A549 treated with GW870086 at 1 μM for 4 hours (cell line): ENCODE results near the gene RIMKLB. TPM values are rescaled to one million over a fixed set of nuclear protein-coding genes. Genes with fewer than 3 reads are reported as not detected.

Source experiments
- total RNA-seq: library from RNA; stranded (reverse); fragments of 200-300 nt; extraction: Qiagen RNA extraction; gene quantifications from 5 replicates; pipeline ENCODE4 v1.2.3, GENCODE V29; 2022; ENCODE audit warnings: low read depth

RIMKLB gene
- 13.7 to 19.2 TPM (median 17.4 TPM) in 5 replicates for total RNA-seq

DNA sequence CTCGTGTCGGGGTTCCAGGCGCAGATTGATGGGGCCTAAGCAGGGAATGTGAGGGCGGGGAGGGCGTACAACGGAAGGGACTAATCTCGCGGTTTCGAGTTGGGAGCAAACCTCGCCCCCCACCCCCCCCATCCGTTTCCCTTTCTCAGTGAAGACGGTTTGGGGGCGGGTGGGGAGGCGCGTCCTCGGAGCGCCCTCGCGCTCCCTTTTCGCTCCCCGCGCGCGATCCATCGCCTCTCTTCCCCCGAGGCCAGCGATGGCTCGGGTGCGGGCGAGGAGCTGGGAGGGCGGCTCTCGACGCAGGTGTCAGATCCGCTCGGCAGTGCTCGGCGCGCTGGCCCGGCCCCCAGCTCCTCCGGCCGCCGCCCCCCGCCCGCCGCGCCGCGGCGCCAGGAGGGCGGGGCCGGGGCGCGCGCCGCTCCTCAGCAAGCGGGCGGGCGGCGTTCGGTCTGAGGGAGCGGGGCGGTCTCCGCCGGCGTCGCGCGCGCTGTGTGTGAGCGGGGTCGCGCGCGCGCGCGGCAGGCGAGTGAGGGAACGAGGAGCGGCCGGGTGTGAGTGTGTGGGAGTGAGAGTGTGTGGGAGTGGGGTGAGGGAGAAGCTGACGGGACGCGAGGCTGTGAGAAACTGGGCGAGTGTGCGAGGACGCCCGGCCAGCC is at the start of gene RIMKLB:
Gene RIMKLB, plus strand, starts transcription at position 516 of the 656 bp plus-strand sequence. CDS start 15,876 bp downstream, outside the sequence.

GRCh38 chr12:8662593-8662992 is 35.2 kb upstream of the RIMKLB start, which contains the start of gene MFAP5:
MFAP5 (minus strand) TSS chr12:8662826; CDS start chr12:8662104, 722 bp downstream.

GRCh38 chr12:8822298-8822697 is 124.5 kb downstream of the RIMKLB start, which contains the start of gene A2ML1:
A2ML1 (plus strand) TSS chr12:8822621; CDS start chr12:8822652, 31 bp downstream.

Other genes with a start within 250 kb of the RIMKLB start
- gene CLEC6A, start 242.0 kb upstream of the RIMKLB start, total RNA-seq = not detected in 5 replicates
- not detected in 5 replicates for gene CLEC4D, start 184.5 kb upstream of the RIMKLB start, total RNA-seq
- 0.29 to 0.59 TPM (median 0.43 TPM) in 5 replicates for gene CLEC4E, start 157.1 kb upstream of the RIMKLB start, total RNA-seq
- gene AICDA, start 85.1 kb upstream of the RIMKLB start, total RNA-seq = 0.13 to 0.34 TPM (median 0.23 TPM) in 4 of 5 replicates, not detected in the other
- gene MFAP5, start 35.2 kb upstream of the RIMKLB start, total RNA-seq = 0.06 to 0.14 TPM (median 0.10 TPM) in 3 of 5 replicates, not detected in the others
- not detected in 5 replicates for gene A2ML1, start 124.6 kb downstream of the RIMKLB start, total RNA-seq
- gene PHC1, start 216.5 kb downstream of the RIMKLB start, total RNA-seq = 6.9 to 12.3 TPM (median 9.3 TPM) in 5 replicates